A549 (cell line): ENCODE results near the gene TSPAN5. TPM values are rescaled to one million over a fixed set of nuclear protein-coding genes. Genes with fewer than 3 reads are reported as not detected.

Experiments
- ATAC-seq, 2 experiments: fragments of 200-7000 bp in 1 of 2; fragments of >200 bp in 1 of 2; cut with Nextera tagmentation in 1 of 2; cut with Tn5 transposase in 1 of 2; 3 replicates each; pipeline versions ENCODE4 v1.8.0 to v1.9.1; 2018 to 2020; ENCODE audit warnings: mild to moderate bottlenecking in 1 of 2, moderate library complexity in 1 of 2
- CTCF ChIA-PET: fragments of 300-600 bp; sonication (Branson Sonifier 250); formaldehyde crosslinking; extraction: SDS; loops from one replicate; lab custom pipeline; 2021; ENCODE audit warnings: antibody characterized with exemption, inconsistent platforms; lab: Yijun Ruan, JAX
- POLR2A ChIA-PET: fragments of 350-600 bp; formaldehyde crosslinking; extraction: SDS; loops from one replicate; lab custom pipeline; 2021; ENCODE audit warnings: antibody characterized with exemption, inconsistent platforms; lab: Yijun Ruan, JAX
- DNase-seq, 2 experiments: peaks; one replicate each; pipeline versions ENCODE4 v3.0.0 to v3.0.0-alpha.2; 2011 to 2016; ENCODE audit warnings: low read depth in 1 of 2, low spot score in 1 of 2
- FAIRE-seq: peaks from 2 replicates; lab custom pipeline; 2011; peaks lifted over from hg19 to GRCh38; lab: Jason Lieb, UNC
- H3K27ac ChIP-seq, 2 experiments: fragments of >200 bp; sonication (Bioruptor Twin); formaldehyde crosslinking; 3 replicates each; pipeline ENCODE4 v1.5.1; 2016 to 2017
- H3K4me1 ChIP-seq: fragments of >200 bp; sonication (Bioruptor Twin); formaldehyde crosslinking; 3 replicates; pipeline ENCODE4 v1.6.1; 2016
- H3K4me2 ChIP-seq: fragments of >200 bp; sonication (Bioruptor Twin); formaldehyde crosslinking; 3 replicates; pipeline ENCODE4 v1.6.1; 2016
- H3K4me3 ChIP-seq: fragments of >200 bp; sonication (Bioruptor Twin); formaldehyde crosslinking; 3 replicates; pipeline ENCODE4 v1.5.1; 2016
- H3K9me3 ChIP-seq: fragments of >200 bp; sonication (Bioruptor Twin); formaldehyde crosslinking; 3 replicates; pipeline ENCODE4 v1.6.1; 2016
- BHLHE40 ChIP-seq: IDR thresholded peaks from 2 replicates; pipeline ENCODE4 v1.6.1; 2012; ENCODE audit warnings: low read depth, low read length, inconsistent platforms
- CBX2 ChIP-seq: fragments of 200-600 bp; sonication (generic); IDR thresholded peaks from 2 replicates; pipeline ENCODE4 v1.6.1; 2016; ENCODE audit warnings: low read depth, mild to moderate bottlenecking, borderline replicate concordance
- CHD2 ChIP-seq: fragments of 150-350 bp; IDR thresholded peaks from 2 replicates; pipeline ENCODE4 v1.6.1; 2014; ENCODE audit warnings: low read length; ENCODE audit not compliant: partially characterized antibody
- EHF ChIP-seq: fragments of 250-450 bp; sonication (Bioruptor Pico); IDR thresholded peaks from 2 replicates; pipeline ENCODE4 v1.5.0; 2020; ENCODE audit warnings: mild to moderate bottlenecking
- ELK1 ChIP-seq: fragments of 150-350 bp; IDR thresholded peaks from 2 replicates; pipeline ENCODE4 v1.6.1; 2014; ENCODE audit warnings: low read depth, mild to moderate bottlenecking, low read length
- HOXB13 ChIP-seq: fragments of 250-450 bp; sonication (Bioruptor Pico); IDR thresholded peaks from 2 replicates; pipeline ENCODE4 v1.5.0; 2020; ENCODE audit warnings: low read depth, mild to moderate bottlenecking, moderate library complexity
- HOXB5 ChIP-seq: fragments of 250-450 bp; sonication (Bioruptor Pico); IDR thresholded peaks from 2 replicates; pipeline ENCODE4 v1.5.0; 2020; ENCODE audit warnings: mild to moderate bottlenecking, moderate library complexity
- JUNB ChIP-seq: fragments of >200 bp; sonication (Bioruptor Twin); formaldehyde crosslinking; IDR thresholded peaks from 2 replicates; pipeline ENCODE4 v1.6.1; 2016
- MAZ ChIP-seq: fragments of 150-350 bp; IDR thresholded peaks from 2 replicates; pipeline ENCODE4 v1.6.1; 2014; ENCODE audit warnings: antibody characterized with exemption, low read depth, low read length, borderline replicate concordance
- NFE2L2 ChIP-seq: fragments of 150-350 bp; conservative IDR thresholded peaks from 2 replicates; pipeline ENCODE4 v1.6.1; 2014; ENCODE audit warnings: low read length
- RAD21 ChIP-seq, 2 experiments: fragments of >200 bp in 1 of 2; sonication (Bioruptor Twin) in 1 of 2; formaldehyde crosslinking in 1 of 2; IDR thresholded peaks in 1 of 2; conservative IDR thresholded peaks in 1 of 2; 2 replicates in 1 of 2; 3 replicates in 1 of 2; pipeline ENCODE4 v1.6.1; 2012 to 2018; ENCODE audit warnings: inconsistent platforms in 1 of 2
- RCOR1 ChIP-seq: fragments of 150-350 bp; IDR thresholded peaks from 2 replicates; pipeline ENCODE4 v1.6.1; 2014; ENCODE audit warnings: antibody characterized with exemption, low read length, low read depth
- ZC3H11A ChIP-seq: fragments of 450-650 bp; IDR thresholded peaks from 2 replicates; pipeline ENCODE4 v1.6.1; 2014; ENCODE audit warnings: antibody characterized with exemption, mild to moderate bottlenecking
- WGBS: methylation state at CpG from one replicate; pipeline ENCODE4 v1.1.6; 2017; ENCODE audit errors: missing lambda C conversion rate; 5-methylcytosine and 5-hydroxymethylcytosine counted together
- polyA plus RNA-seq, 4 experiments: library from polyadenylated mRNA; depleted of rRNA in 3 of 4; stranded (reverse); fragments of >200 nt; fragmentation: RNase III in 1 of 4; extraction: RNeasy Plus Mini Kit Qiagen cat#74134 plus additional on column Dnase treatment in 1 of 4; gene quantifications; 2 replicates in 3 of 4; 3 replicates in 1 of 4; pipeline ENCODE4 v1.2.3, GENCODE V29; 2011 to 2017
- TF ChIP-seq, protein P1 (sequence below): fragments of 250-450 bp; sonication (Bioruptor Pico); IDR thresholded peaks from 2 replicates; pipeline ENCODE4 v1.5.0; 2020; ENCODE audit warnings: low read depth, mild to moderate bottlenecking, moderate library complexity
- TF ChIP-seq, protein P2 (sequence below): fragments of >200 bp; sonication (Bioruptor Twin); formaldehyde crosslinking; IDR thresholded peaks from 3 replicates; pipeline ENCODE4 v1.5.1; 2016
- TF ChIP-seq, protein P3 (sequence below): fragments of 200-600 bp; sonication (generic); IDR thresholded peaks from 2 replicates; pipeline ENCODE4 v1.6.1; 2016; ENCODE audit warnings: antibody characterized with exemption, mild to moderate bottlenecking, moderate library complexity

TSPAN5 gene
- polyA plus RNA-seq, 2 of the 4 experiments (the other 2 are of a cell fraction): 9.5 to 12.4 TPM

- no peak for FAIRE-seq
- DNase-seq: no peak
- no peak for ATAC-seq
- no peak overlapping the region for H3K4me2 ChIP-seq
- no peak for TF ChIP-seq EHF (CRISPR knock-in tag)
- TF ChIP-seq, protein P1, sequence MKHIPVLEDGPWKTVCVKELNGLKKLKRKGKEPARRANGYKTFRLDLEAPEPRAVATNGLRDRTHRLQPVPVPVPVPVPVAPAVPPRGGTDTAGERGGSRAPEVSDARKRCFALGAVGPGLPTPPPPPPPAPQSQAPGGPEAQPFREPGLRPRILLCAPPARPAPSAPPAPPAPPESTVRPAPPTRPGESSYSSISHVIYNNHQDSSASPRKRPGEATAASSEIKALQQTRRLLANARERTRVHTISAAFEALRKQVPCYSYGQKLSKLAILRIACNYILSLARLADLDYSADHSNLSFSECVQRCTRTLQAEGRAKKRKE (CRISPR knock-in tag): no peak
- TF ChIP-seq JUNB: no peak
- no peak overlapping the region for H3K27ac ChIP-seq
- H3K4me3 ChIP-seq: no peak overlapping the region
- 83% methylated on average over 1 of the region's 1 CpG for WGBS
- ChIA-PET CTCF (no interaction called here), POLR2A (no interaction called here)
- no peaks in the 10 kb centered on the region for H3K9me3 ChIP-seq
- H3K4me1 ChIP-seq: peaks cover 14% of the 10 kb centered on the region
These were observed 152.4 kb downstream of the TSPAN5 start for GRCh38 chr4:98505992-98506391.

DNA sequence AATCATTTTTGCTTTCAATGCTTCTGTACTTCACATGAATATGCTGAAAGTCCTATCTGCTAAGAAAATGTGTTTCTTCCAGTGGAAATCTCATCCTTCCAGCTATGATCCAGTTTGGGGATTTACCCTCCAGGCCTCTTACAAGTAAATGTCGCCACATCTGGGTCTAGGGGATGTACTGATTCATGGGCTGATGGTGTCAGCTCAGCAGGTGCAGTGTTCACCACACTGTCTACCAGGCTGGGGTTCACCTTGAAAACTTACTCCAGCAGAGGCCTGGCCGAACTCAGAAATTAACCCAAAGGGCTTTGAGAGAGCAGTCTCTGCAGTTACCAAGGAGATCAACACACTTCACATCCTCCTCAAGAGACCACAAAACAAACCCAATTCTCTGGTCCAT, 154.3 kb downstream of the TSPAN5 start:
- WGBS: 78% methylated on average over 2 of the region's 2 CpGs

More for the DNA sequence above, 154.3 kb downstream of the TSPAN5 start:
- Histone ChIP-seq H3K4me2 (no peak overlapping the region), H3K4me1 (peaks cover 14% of the 10 kb centered on the region), H3K4me3 (no peak overlapping the region), H3K27ac (no peak overlapping the region), H3K9me3 (no peaks in the 10 kb centered on the region)
- ChIA-PET CTCF (no interaction called here), POLR2A (no interaction called here)
- FAIRE-seq (no peak), ATAC-seq (no peak), DNase-seq (no peak)
- TF ChIP-seq MAZ (no peak), RAD21 (conservative IDR thresholded peaks at IDR 0.05 in 1 of 2, IDR thresholded peaks at IDR 0.05 in 1 of 2) (no peak), CBX2 (no peak), NFE2L2 (no peak), JUNB (no peak), RCOR1 (no peak), ZC3H11A (no peak), ELK1 (no peak), CHD2 (no peak), HOXB5 (CRISPR knock-in tag) (no peak), HOXB13 (CRISPR knock-in tag) (no peak), BHLHE40 (no peak)
- TF ChIP-seq, protein P2, sequence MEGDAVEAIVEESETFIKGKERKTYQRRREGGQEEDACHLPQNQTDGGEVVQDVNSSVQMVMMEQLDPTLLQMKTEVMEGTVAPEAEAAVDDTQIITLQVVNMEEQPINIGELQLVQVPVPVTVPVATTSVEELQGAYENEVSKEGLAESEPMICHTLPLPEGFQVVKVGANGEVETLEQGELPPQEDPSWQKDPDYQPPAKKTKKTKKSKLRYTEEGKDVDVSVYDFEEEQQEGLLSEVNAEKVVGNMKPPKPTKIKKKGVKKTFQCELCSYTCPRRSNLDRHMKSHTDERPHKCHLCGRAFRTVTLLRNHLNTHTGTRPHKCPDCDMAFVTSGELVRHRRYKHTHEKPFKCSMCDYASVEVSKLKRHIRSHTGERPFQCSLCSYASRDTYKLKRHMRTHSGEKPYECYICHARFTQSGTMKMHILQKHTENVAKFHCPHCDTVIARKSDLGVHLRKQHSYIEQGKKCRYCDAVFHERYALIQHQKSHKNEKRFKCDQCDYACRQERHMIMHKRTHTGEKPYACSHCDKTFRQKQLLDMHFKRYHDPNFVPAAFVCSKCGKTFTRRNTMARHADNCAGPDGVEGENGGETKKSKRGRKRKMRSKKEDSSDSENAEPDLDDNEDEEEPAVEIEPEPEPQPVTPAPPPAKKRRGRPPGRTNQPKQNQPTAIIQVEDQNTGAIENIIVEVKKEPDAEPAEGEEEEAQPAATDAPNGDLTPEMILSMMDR: no peak
- TF ChIP-seq, protein P3, sequence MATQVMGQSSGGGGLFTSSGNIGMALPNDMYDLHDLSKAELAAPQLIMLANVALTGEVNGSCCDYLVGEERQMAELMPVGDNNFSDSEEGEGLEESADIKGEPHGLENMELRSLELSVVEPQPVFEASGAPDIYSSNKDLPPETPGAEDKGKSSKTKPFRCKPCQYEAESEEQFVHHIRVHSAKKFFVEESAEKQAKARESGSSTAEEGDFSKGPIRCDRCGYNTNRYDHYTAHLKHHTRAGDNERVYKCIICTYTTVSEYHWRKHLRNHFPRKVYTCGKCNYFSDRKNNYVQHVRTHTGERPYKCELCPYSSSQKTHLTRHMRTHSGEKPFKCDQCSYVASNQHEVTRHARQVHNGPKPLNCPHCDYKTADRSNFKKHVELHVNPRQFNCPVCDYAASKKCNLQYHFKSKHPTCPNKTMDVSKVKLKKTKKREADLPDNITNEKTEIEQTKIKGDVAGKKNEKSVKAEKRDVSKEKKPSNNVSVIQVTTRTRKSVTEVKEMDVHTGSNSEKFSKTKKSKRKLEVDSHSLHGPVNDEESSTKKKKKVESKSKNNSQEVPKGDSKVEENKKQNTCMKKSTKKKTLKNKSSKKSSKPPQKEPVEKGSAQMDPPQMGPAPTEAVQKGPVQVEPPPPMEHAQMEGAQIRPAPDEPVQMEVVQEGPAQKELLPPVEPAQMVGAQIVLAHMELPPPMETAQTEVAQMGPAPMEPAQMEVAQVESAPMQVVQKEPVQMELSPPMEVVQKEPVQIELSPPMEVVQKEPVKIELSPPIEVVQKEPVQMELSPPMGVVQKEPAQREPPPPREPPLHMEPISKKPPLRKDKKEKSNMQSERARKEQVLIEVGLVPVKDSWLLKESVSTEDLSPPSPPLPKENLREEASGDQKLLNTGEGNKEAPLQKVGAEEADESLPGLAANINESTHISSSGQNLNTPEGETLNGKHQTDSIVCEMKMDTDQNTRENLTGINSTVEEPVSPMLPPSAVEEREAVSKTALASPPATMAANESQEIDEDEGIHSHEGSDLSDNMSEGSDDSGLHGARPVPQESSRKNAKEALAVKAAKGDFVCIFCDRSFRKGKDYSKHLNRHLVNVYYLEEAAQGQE: no peak
